K562 (cell line): ENCODE measurements around the gene OOSP4A. TPM values are rescaled to one million over a fixed set of nuclear protein-coding genes. Genes with fewer than 3 reads are reported as not detected.

Source experiments
- ATAC-seq: fragments of 200-7000 bp; cut with Tn5 transposase; 3 replicates; pipeline ENCODE4 v1.9.1; 2020; ENCODE audit warnings: moderate library complexity
- Bru-seq: library from RNA; stranded (reverse); fragments of 400-500 nt; gene quantifications from one replicate; lab custom pipeline; 2021; lab: Mats Ljungman, UMichigan
- BruChase-seq, 2 experiments: library from RNA; stranded (reverse); fragments of 400-500 nt; gene quantifications; one replicate each; lab custom pipeline; 2021; lab: Mats Ljungman, UMichigan
- BruUV-seq: library from RNA; stranded (reverse); fragments of 400-500 nt; replicated peaks from 2 replicates; lab custom pipeline; 2021; lab: Mats Ljungman, UMichigan
- CTCF ChIA-PET: fragments of 300-600 bp; formaldehyde crosslinking; extraction: SDS; loops from one replicate; lab custom pipeline; 2021; ENCODE audit warnings: low intra/inter-chr PET ratio; lab: Yijun Ruan, JAX
- POLR2A ChIA-PET: fragments of 300-600, 350-650 bp; sonication (Branson Sonifier 250); formaldehyde crosslinking; extraction: SDS; loops from one replicate; lab custom pipeline; 2021; ENCODE audit warnings: antibody characterized with exemption, inconsistent platforms; lab: Yijun Ruan, JAX
- DNase-seq, 4 experiments: peaks; one replicate each; pipeline versions ENCODE4 v3.0.0 to v3.0.0-alpha.2; 2011 to 2018; ENCODE audit warnings: low spot score in 3 of 4, mixed read lengths in 3 of 4; ENCODE audit errors: extremely low read depth in 1 of 4
- FAIRE-seq: peaks from 2 replicates; lab custom pipeline; 2011; peaks lifted over from hg19 to GRCh38; lab: Jason Lieb, UNC
- H2AFZ ChIP-seq: 2 replicates; pipeline ENCODE4 v1.6.0; 2011; ENCODE audit warnings: low read depth, low read length, control low read depth, inconsistent platforms
- H3K27ac ChIP-seq: fragments of 200-600 bp; 3 replicates; pipeline ENCODE4 v1.8.0; 2011; ENCODE audit warnings: low read depth, mild to moderate bottlenecking, control low read depth, inconsistent platforms, low read length, moderate library complexity, mixed read lengths; ENCODE audit errors: extremely low read depth
- H3K27me3 ChIP-seq, 2 experiments: fragments of 300-600 bp in 1 of 2; 2 replicates in 1 of 2; 3 replicates in 1 of 2; pipeline versions ENCODE4 v1.6.0 to v1.8.0; 2011; ENCODE audit warnings: inconsistent platforms in 2 of 2, low read length in 2 of 2, mild to moderate bottlenecking in 1 of 2, mixed read lengths in 1 of 2, moderate library complexity in 1 of 2; ENCODE audit not compliant: control insufficient read depth in 2 of 2, insufficient read depth in 2 of 2
- H3K36me3 ChIP-seq: fragments of 300-600 bp; 3 replicates; pipeline ENCODE4 v1.8.0; 2011; ENCODE audit warnings: mild to moderate bottlenecking, low read length, inconsistent platforms; ENCODE audit not compliant: control insufficient read depth, insufficient read depth
- H3K4me1 ChIP-seq, 2 experiments: fragments of 200-600 bp in 1 of 2; replicated peaks in 1 of 2; 2 replicates in 1 of 2; 3 replicates in 1 of 2; pipeline versions ENCODE4 v1.5.1 to v1.8.0; 2011; ENCODE audit warnings: inconsistent platforms in 2 of 2, low read length in 2 of 2, mild to moderate bottlenecking in 1 of 2, mixed read lengths in 1 of 2, moderate library complexity in 1 of 2; ENCODE audit not compliant: control insufficient read depth in 2 of 2, insufficient read depth in 2 of 2
- H3K4me2 ChIP-seq: 2 replicates; pipeline ENCODE4 v1.6.1; 2011; ENCODE audit warnings: low read length, control low read depth, inconsistent platforms, mixed read lengths; ENCODE audit not compliant: insufficient read depth
- H3K4me3 ChIP-seq: fragments of 200-600 bp; sonication (generic), shearing (Covaris generic); 2 replicates; pipeline ENCODE4 v1.5.1; 2016; ENCODE audit warnings: control low read depth, inconsistent platforms
- H3K79me2 ChIP-seq: fragments of 200-600 bp; 3 replicates; pipeline ENCODE4 v1.8.0; 2011; ENCODE audit warnings: low read length, inconsistent platforms; ENCODE audit not compliant: control insufficient read depth, insufficient read depth
- H3K9ac ChIP-seq, 2 experiments: 2 replicates each; pipeline versions ENCODE4 v1.6.0 to v1.6.1; 2011; ENCODE audit warnings: low read depth in 2 of 2, low read length in 2 of 2, control low read depth in 1 of 2, inconsistent platforms in 1 of 2, mild to moderate bottlenecking in 1 of 2, mixed read lengths in 1 of 2; ENCODE audit not compliant: insufficient read depth in 1 of 2
- H3K9me1 ChIP-seq: one replicate; pipeline ENCODE4 v1.6.0; 2011; ENCODE audit warnings: inconsistent platforms, mild to moderate bottlenecking, low read length, moderate library complexity; ENCODE audit not compliant: control insufficient read depth, insufficient read depth
- H3K9me3 ChIP-seq: replicated peaks from 2 replicates; pipeline ENCODE4 v1.5.1; 2011; ENCODE audit warnings: low read depth, low read length, inconsistent platforms; ENCODE audit not compliant: control insufficient read depth, insufficient read depth
- H4K20me1 ChIP-seq: replicated peaks from 2 replicates; pipeline ENCODE4 v1.6.1; 2011; ENCODE audit warnings: low read length, inconsistent platforms, mixed read lengths; ENCODE audit not compliant: control insufficient read depth, insufficient read depth
- MIER1 ChIP-seq: fragments of 450-650 bp; IDR thresholded peaks from 2 replicates; pipeline ENCODE4 v1.6.1; 2016; ENCODE audit warnings: antibody characterized with exemption, mild to moderate bottlenecking, low read depth
- ZNF785 ChIP-seq: fragments of 250-450 bp; sonication (Bioruptor Pico); IDR thresholded peaks from 2 replicates; pipeline ENCODE4 v1.4.0; 2020; ENCODE audit warnings: mild to moderate bottlenecking
- WGBS: fragments of 100-300 bp; shearing (Covaris generic); methylation state at CpG from one replicate; pipeline ENCODE4 v1.1.6; 2016; ENCODE audit warnings: low coverage, mixed read lengths; ENCODE audit not compliant: insufficient coverage; ENCODE audit errors: missing lambda C conversion rate; 5-methylcytosine and 5-hydroxymethylcytosine counted together
- in situ Hi-C: fragments of 300-500 bp; cut with MboI; formaldehyde crosslinking; loops from 4 replicates; pipeline ENCODE4 v1.15.0; 2018; ENCODE audit warnings: inconsistent platforms, mixed read lengths
- intact Hi-C: fragments of 100-400 bp; cut with micrococcal nuclease; formaldehyde crosslinking; loops from 2 replicates; pipeline ENCODE4 v1.14.2; 2022
- long read RNA-seq, 3 experiments: library from polyadenylated mRNA in 2 of 3; library from RNA in 1 of 3; unstranded in 2 of 3; stranded (forward) in 1 of 3; transcript quantifications; one replicate each; pipeline ENCODE4 v2.0.0, GENCODE V29; 2019 to 2022
- polyA minus RNA-seq, 3 experiments: library from RNA; depleted of rRNA, polyadenylated mRNA; stranded (reverse); fragments of >200 nt; gene quantifications; 2 replicates each; pipeline ENCODE4 v1.2.3, GENCODE V29; 2011
- polyA plus RNA-seq, 8 experiments: library from polyadenylated mRNA; depleted of rRNA in 4 of 8; stranded (reverse) in 5 of 8; unstranded in 3 of 8; fragments of >200 nt; fragmentation: Nextera tagmentation in 2 of 8; fragmentation: Illumina TruSeq in 1 of 8; extraction: Ambion mirVana in 2 of 8; extraction: Trizol in 1 of 8; gene quantifications; 2 replicates each; pipeline versions ENCODE4 v1.2.1 to v1.2.3, GENCODE V29; 2011 to 2014; ENCODE audit warnings: inconsistent platforms in 1 of 8, missing spikeins in 1 of 8
- total RNA-seq, 7 experiments: library from RNA; depleted of rRNA in 6 of 7; stranded (reverse); fragments of >200 nt in 6 of 7; fragmentation: Illumina TruSeq in 2 of 7; extraction: Trizol in 2 of 7; gene quantifications; 2 replicates each; pipeline versions ENCODE4 v1.2.1 to v1.2.3, GENCODE V29; 2011 to 2021; ENCODE audit warnings: low replicate concordance in 1 of 7
- TF ChIP-seq, protein P1 (sequence below): sonication (generic); formaldehyde crosslinking; IDR thresholded peaks from 2 replicates; pipeline ENCODE4 v1.8.1; 2023; ENCODE audit warnings: mild to moderate bottlenecking, missing genetic modification reagents

The OOSP4A gene
- total RNA-seq (2011; cell fraction: chromatin; rRNA removed; ENCODE audit: low replicate concordance), result not detected in 2 replicates
- not detected in 2 replicates for total RNA-seq (2011; cell fraction: nucleolus; rRNA removed)
- total RNA-seq (2011; cell fraction: nucleoplasm; rRNA removed), result not detected in 2 replicates
- 0.49 TPM in 1 of 2 replicates, not detected in the other for total RNA-seq (2014; rRNA removed)
- 0.40 and 1.0 TPM in 2 replicates for total RNA-seq (2014; rRNA removed; fragmentation: Illumina TruSeq; extraction: Trizol)
- 0.34 and 0.69 TPM in 2 replicates for total RNA-seq (2015; rRNA removed; fragmentation: Illumina TruSeq; extraction: Trizol)
- 0.40 and 0.65 TPM in 2 replicates for total RNA-seq (2021)
- polyA plus RNA-seq (2011; rRNA removed), result 0.20 TPM in 1 of 2 replicates, not detected in the other
- not detected in 2 replicates for polyA plus RNA-seq (2011; cell fraction: cytosol; rRNA removed)
- 0.25 TPM in 1 of 2 replicates, not detected in the other for polyA plus RNA-seq (2011; cell fraction: nucleus; rRNA removed)
- 0.52 and 0.75 TPM in 2 replicates for polyA plus RNA-seq (2012)
- polyA plus RNA-seq (2014; fragmentation: Illumina TruSeq; extraction: Trizol), result 0.74 TPM in 1 of 2 replicates, not detected in the other
- 1 to 10 TPM; 2.0 to 2.4 TPM for polyA plus RNA-seq (2014; fragmentation: Nextera tagmentation; extraction: Ambion mirVana)
- 0.39 and 0.91 TPM in 2 replicates for polyA plus RNA-seq (2014; rRNA removed)
- polyA minus RNA-seq (2011; rRNA and poly(A)+ RNA removed), result not detected in 2 replicates
- not detected in 2 replicates for polyA minus RNA-seq (2011; cell fraction: cytosol; rRNA and poly(A)+ RNA removed)
- polyA minus RNA-seq (2011; cell fraction: nucleus; rRNA and poly(A)+ RNA removed), result not detected in 2 replicates
- not detected for Bru-seq, nascent RNA
- not detected for BruChase-seq, experiment 1, labeled RNA remaining after a 2-hour chase
- not detected for BruChase-seq, experiment 2, labeled RNA remaining after a 6-hour chase
- long read RNA-seq, experiment 1, result 0 reads
- long read RNA-seq, experiment 2, result 0 reads
- long read RNA-seq, experiment 3, result 0 reads

DNA sequence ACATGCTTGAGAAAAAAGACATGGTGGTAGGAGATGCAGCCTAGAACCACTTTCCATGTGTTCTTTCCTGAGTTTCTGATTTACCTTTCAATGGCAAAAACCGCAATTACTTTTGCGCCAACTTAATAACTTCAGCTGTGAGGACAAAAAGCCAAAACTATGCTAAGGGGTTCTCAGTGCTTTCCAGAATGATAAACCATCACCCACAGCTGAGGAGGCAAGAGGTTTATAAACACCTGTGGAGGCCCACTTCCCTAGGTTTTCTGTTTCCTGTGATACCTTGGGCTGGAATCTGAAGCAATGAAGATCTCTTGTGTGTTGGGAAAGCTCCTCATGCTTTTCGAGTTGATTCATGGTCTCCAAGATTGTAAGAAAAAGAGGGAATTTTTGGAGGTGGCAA is at the start of gene OOSP4A:
Gene OOSP4A (plus strand): TSS at position 301 of the 400 bp plus-strand sequence. CDS start 0 bp downstream, at position 301.
- CTCF ChIA-PET, result no interaction called here
- Histone ChIP-seq H3K27ac (no peak within 1 kb of the TSS), H3K79me2 (no peaks in the 10 kb centered on the region), H3K9ac (no peak within 1 kb of the TSS; a peak in 1 of 4 replicates), H3K9me1 (no peaks in the 10 kb centered on the region), H3K4me1 (peaks cover 0 to 30% of the 10 kb centered on the region in 2 experiments; a peak in 3 of 5 replicates), H3K4me2 (no peak within 1 kb of the TSS), H3K36me3 (peaks cover 7% of the 10 kb centered on the region; the same call in 2 of the 3 replicates), H3K4me3 (no peak within 1 kb of the TSS), H4K20me1 (no peaks in the 10 kb centered on the region), H3K9me3 (peaks cover 31% of the 10 kb centered on the region), H2AFZ (peak within 1 kb of the TSS; percentile 30; the same call in 1 of the 2 replicates), H3K27me3 (no peaks in the 10 kb centered on the region)
- in situ Hi-C loops, result no loop called here
- FAIRE-seq (no peak), ATAC-seq (no peak), DNase-seq (no peak)
- no peak for TF ChIP-seq MIER1
- TF ChIP-seq ZNF785 (CRISPR knock-in tag), result no peak
- TF ChIP-seq, protein P1, sequence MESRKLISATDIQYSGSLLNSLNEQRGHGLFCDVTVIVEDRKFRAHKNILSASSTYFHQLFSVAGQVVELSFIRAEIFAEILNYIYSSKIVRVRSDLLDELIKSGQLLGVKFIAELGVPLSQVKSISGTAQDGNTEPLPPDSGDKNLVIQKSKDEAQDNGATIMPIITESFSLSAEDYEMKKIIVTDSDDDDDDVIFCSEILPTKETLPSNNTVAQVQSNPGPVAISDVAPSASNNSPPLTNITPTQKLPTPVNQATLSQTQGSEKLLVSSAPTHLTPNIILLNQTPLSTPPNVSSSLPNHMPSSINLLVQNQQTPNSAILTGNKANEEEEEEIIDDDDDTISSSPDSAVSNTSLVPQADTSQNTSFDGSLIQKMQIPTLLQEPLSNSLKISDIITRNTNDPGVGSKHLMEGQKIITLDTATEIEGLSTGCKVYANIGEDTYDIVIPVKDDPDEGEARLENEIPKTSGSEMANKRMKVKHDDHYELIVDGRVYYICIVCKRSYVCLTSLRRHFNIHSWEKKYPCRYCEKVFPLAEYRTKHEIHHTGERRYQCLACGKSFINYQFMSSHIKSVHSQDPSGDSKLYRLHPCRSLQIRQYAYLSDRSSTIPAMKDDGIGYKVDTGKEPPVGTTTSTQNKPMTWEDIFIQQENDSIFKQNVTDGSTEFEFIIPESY (CRISPR knock-in tag), result 0 out of 2 replicates have a peak, but pooled peaks have one; percentile 25
- no TSS peak for BruUV-seq
- POLR2A ChIA-PET, result interaction anchor here (1.2 kb wide), 1 partner anchor 14 kb away, joined by 3 read pairs; no protein-coding TSS in a partner anchor
- intact Hi-C loops, result no loop called here
- WGBS, result 77% methylated on average over 3 of the region's 3 CpGs
